ENCODE results near the gene INHA. TPM values are rescaled to one million over a fixed set of nuclear protein-coding genes. Genes with fewer than 3 reads are reported as not detected.
A peak's percentile ranks its signal among the peaks of the same experiment; 100 is the strongest.

INHA gene
- total RNA-seq (under 1 TPM in 1 of 2 donors, not detected in 1; 0.58 TPM), polyA plus RNA-seq (under 1 TPM; 0.47 to 0.98 TPM)
- long read RNA-seq, donor 1: 0 reads
- long read RNA-seq, donor 2: 0 reads
- long read RNA-seq, donor 3: 0 reads
- long read RNA-seq, donor 4: 0 reads
- long read RNA-seq, donor 5: 0 reads

- Histone ChIP-seq H3K4me3 (peak within 1 kb of the TSS; percentile 51), H3K36me3 (ENCODE audit: control insufficient read depth in 4 of 4, insufficient read depth in 4 of 4, low read length in 4 of 4) (peaks cover 0 to 15% (median 5%) of the 10 kb centered on the region in 4 donors), H3K9ac (ENCODE audit: insufficient read depth in 1 of 2, low read length in 2 of 2) (peak within 1 kb of the TSS in 1 of 2 donors; percentile 32), H3K27me3 (ENCODE audit: control insufficient read depth in 3 of 3, insufficient read depth in 3 of 3, low read length in 2 of 3) (no peaks in the 10 kb centered on the region), H3K4me1 (ENCODE audit: control insufficient read depth in 5 of 5, insufficient read depth in 5 of 5, low read length in 5 of 5) (peaks cover 0 to 33% (median 11%) of the 10 kb centered on the region in 5 donors), H3K27ac (ENCODE audit: low read depth in 1 of 2, low read length in 1 of 2) (peak within 1 kb of the TSS; percentile 35 to 95), H3K9me3 (ENCODE audit: control insufficient read depth in 4 of 4, insufficient read depth in 3 of 4, low read length in 3 of 4) (no peaks in the 10 kb centered on the region)
- DNase-seq: no peak
- WGBS, 2 donors: 88 to 89% methylated on average over 12 to 13 of the region's 13 CpGs
- ATAC-seq (ENCODE audit: insufficient read depth, low FRiP score): no peak
- no peak for TF ChIP-seq CTCF (IDR thresholded peaks at IDR 0.05; ENCODE audit: control extremely low read depth, extremely low read depth)
These were observed at the start of gene INHA for GRCh38 chr2:219572237-219573001. TSS of gene INHA (plus strand) at chr2:219572310. CDS start at chr2:219572375, 65 bp downstream.

- TF ChIP-seq CTCF (IDR thresholded peaks at IDR 0.05; ENCODE audit: control extremely low read depth, extremely low read depth): no peak
- no peaks in the 10 kb centered on the region for H3K36me3 ChIP-seq (ENCODE audit: control insufficient read depth in 4 of 4, insufficient read depth in 4 of 4, low read length in 4 of 4)
- no peak overlapping the region for H3K27ac ChIP-seq (ENCODE audit: low read depth in 1 of 2, low read length in 1 of 2)
- DNase-seq (peak in 1 of 3 donors; percentile 50), ATAC-seq (ENCODE audit: insufficient read depth, low FRiP score) (no peak)
- peaks cover 0 to 61% (median 21%) of the 10 kb centered on the region in 3 donors for H3K27me3 ChIP-seq (ENCODE audit: control insufficient read depth in 3 of 3, insufficient read depth in 3 of 3, low read length in 2 of 3)
- H3K9ac ChIP-seq (ENCODE audit: insufficient read depth in 1 of 2, low read length in 2 of 2): no peak overlapping the region
- H3K4me1 ChIP-seq (ENCODE audit: control insufficient read depth in 5 of 5, insufficient read depth in 5 of 5, low read length in 5 of 5): peaks cover 0 to 40% (median 0%) of the 10 kb centered on the region in 5 donors
- 14 to 15% methylated on average over 24 of the region's 24 CpGs for WGBS, 2 donors
- peaks cover 0 to 2% (median 0%) of the 10 kb centered on the region in 4 donors for H3K9me3 ChIP-seq (ENCODE audit: control insufficient read depth in 4 of 4, insufficient read depth in 3 of 4, low read length in 3 of 4)
- no peak overlapping the region for H3K4me3 ChIP-seq
These were observed 49.0 kb upstream of the INHA start for GRCh38 chr2:219523031-219523671.

GRCh38 chr2:219524817-219525216, 47.3 kb upstream of the INHA start:
- DNase-seq (no peak), ATAC-seq (ENCODE audit: insufficient read depth, low FRiP score) (no peak)
- Histone ChIP-seq H3K9ac (ENCODE audit: insufficient read depth in 1 of 2, low read length in 2 of 2) (no peak overlapping the region), H3K4me3 (no peak overlapping the region), H3K4me1 (ENCODE audit: control insufficient read depth in 5 of 5, insufficient read depth in 5 of 5, low read length in 5 of 5) (peaks cover 0 to 43% (median 0%) of the 10 kb centered on the region in 5 donors), H3K27me3 (ENCODE audit: control insufficient read depth in 3 of 3, insufficient read depth in 3 of 3, low read length in 2 of 3) (peaks cover 0 to 66% (median 31%) of the 10 kb centered on the region in 3 donors), H3K27ac (ENCODE audit: low read depth in 1 of 2, low read length in 1 of 2) (no peak overlapping the region), H3K36me3 (ENCODE audit: control insufficient read depth in 4 of 4, insufficient read depth in 4 of 4, low read length in 4 of 4) (no peaks in the 10 kb centered on the region), H3K9me3 (ENCODE audit: control insufficient read depth in 4 of 4, insufficient read depth in 3 of 4, low read length in 3 of 4) (peaks cover 0 to 2% (median 0%) of the 10 kb centered on the region in 4 donors)
- TF ChIP-seq CTCF (IDR thresholded peaks at IDR 0.05; ENCODE audit: control extremely low read depth, extremely low read depth): no peak
- WGBS, 2 donors: 93 to 95% methylated on average over 2 of the region's 2 CpGs
